ENCODE results near the gene APPL1.

DNA sequence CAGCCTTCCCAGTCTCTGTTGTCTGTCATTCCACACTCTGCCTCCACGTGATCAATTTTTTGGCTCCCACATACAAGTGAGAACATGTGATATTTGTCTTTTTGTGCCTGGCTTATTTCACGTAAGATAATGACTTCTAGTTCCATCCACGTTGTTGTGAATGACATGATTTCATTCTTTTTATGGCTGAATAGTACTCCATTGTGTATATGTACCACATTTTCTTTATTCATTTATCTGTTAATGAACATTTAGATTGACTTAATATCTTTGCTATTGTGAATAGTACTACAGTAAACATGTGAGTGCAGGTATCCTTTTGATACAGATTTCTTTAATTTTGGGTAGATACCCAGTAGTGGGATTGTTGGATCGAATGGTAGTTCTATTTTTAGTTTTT is 33.6 kb downstream of the APPL1 start:
- TF ChIP-seq, protein P1, sequence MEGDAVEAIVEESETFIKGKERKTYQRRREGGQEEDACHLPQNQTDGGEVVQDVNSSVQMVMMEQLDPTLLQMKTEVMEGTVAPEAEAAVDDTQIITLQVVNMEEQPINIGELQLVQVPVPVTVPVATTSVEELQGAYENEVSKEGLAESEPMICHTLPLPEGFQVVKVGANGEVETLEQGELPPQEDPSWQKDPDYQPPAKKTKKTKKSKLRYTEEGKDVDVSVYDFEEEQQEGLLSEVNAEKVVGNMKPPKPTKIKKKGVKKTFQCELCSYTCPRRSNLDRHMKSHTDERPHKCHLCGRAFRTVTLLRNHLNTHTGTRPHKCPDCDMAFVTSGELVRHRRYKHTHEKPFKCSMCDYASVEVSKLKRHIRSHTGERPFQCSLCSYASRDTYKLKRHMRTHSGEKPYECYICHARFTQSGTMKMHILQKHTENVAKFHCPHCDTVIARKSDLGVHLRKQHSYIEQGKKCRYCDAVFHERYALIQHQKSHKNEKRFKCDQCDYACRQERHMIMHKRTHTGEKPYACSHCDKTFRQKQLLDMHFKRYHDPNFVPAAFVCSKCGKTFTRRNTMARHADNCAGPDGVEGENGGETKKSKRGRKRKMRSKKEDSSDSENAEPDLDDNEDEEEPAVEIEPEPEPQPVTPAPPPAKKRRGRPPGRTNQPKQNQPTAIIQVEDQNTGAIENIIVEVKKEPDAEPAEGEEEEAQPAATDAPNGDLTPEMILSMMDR (CRISPR knock-in tag; IDR thresholded peaks at IDR 0.05): no peak
- TF ChIP-seq, protein P2, sequence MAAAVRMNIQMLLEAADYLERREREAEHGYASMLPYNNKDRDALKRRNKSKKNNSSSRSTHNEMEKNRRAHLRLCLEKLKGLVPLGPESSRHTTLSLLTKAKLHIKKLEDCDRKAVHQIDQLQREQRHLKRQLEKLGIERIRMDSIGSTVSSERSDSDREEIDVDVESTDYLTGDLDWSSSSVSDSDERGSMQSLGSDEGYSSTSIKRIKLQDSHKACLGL (CRISPR knock-in tag; IDR thresholded peaks at IDR 0.05): no peak
- TF ChIP-seq ZNF563 (CRISPR knock-in tag; IDR thresholded peaks at IDR 0.05) (no peak), ZNF564 (CRISPR knock-in tag; IDR thresholded peaks at IDR 0.05) (no peak), KDM1A (CRISPR knock-in tag; IDR thresholded peaks at IDR 0.05) (no peak), PAX8 (CRISPR knock-in tag; IDR thresholded peaks at IDR 0.05; ENCODE audit: borderline replicate concordance) (no peak), ARNT2 (CRISPR knock-in tag; IDR thresholded peaks at IDR 0.05; ENCODE audit: low read depth) (no peak), MTF1 (CRISPR knock-in tag; IDR thresholded peaks at IDR 0.05) (no peak), EZH2 (conservative IDR thresholded peaks at IDR 0.05; ENCODE audit: low read depth, low read length) (no peak), SMARCE1 (IDR thresholded peaks at IDR 0.05; ENCODE audit: borderline replicate concordance) (no peak)
- TF ChIP-seq, protein P3, sequence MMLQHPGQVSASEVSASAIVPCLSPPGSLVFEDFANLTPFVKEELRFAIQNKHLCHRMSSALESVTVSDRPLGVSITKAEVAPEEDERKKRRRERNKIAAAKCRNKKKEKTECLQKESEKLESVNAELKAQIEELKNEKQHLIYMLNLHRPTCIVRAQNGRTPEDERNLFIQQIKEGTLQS (CRISPR knock-in tag; IDR thresholded peaks at IDR 0.05): no peak
- TF ChIP-seq, protein P4, sequence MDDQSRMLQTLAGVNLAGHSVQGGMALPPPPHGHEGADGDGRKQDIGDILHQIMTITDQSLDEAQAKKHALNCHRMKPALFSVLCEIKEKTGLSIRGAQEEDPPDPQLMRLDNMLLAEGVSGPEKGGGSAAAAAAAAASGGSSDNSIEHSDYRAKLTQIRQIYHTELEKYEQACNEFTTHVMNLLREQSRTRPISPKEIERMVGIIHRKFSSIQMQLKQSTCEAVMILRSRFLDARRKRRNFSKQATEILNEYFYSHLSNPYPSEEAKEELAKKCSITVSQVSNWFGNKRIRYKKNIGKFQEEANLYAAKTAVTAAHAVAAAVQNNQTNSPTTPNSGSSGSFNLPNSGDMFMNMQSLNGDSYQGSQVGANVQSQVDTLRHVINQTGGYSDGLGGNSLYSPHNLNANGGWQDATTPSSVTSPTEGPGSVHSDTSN (CRISPR knock-in tag; IDR thresholded peaks at IDR 0.05; ENCODE audit: borderline replicate concordance): no peak
- TF ChIP-seq, protein P5, sequence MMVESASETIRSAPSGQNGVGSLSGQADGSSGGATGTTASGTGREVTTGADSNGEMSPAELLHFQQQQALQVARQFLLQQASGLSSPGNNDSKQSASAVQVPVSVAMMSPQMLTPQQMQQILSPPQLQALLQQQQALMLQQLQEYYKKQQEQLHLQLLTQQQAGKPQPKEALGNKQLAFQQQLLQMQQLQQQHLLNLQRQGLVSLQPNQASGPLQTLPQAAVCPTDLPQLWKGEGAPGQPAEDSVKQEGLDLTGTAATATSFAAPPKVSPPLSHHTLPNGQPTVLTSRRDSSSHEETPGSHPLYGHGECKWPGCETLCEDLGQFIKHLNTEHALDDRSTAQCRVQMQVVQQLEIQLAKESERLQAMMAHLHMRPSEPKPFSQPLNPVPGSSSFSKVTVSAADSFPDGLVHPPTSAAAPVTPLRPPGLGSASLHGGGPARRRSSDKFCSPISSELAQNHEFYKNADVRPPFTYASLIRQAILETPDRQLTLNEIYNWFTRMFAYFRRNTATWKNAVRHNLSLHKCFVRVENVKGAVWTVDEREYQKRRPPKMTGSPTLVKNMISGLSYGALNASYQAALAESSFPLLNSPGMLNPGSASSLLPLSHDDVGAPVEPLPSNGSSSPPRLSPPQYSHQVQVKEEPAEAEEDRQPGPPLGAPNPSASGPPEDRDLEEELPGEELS (CRISPR knock-in tag; IDR thresholded peaks at IDR 0.05): no peak

All from HepG2 (cell line).